Caco-2 (cell line): ENCODE measurements around the gene PIGR. TPM values are rescaled to one million over a fixed set of nuclear protein-coding genes. Genes with fewer than 3 reads are reported as not detected.
A peak's percentile ranks its signal among the peaks of the same experiment; 100 is the strongest.

Source experiments
- BruUV-seq: library from RNA; stranded (reverse); fragments of 400-500 nt; replicated peaks from 2 replicates; lab custom pipeline; 2021; lab: Mats Ljungman, UMichigan
- CTCF ChIA-PET: fragments of 300-600 bp; sonication (Branson Sonifier 250); formaldehyde crosslinking; loops from one replicate; lab custom pipeline; 2022; ENCODE audit warnings: antibody characterized with exemption; lab: Charles Lee
- POLR2A ChIA-PET: fragments of 300-600 bp; sonication (Branson Sonifier 250); formaldehyde crosslinking; loops from one replicate; lab custom pipeline; 2022; ENCODE audit warnings: antibody characterized with exemption; lab: Charles Lee
- DNase-seq, 2 experiments: peaks; one replicate each; pipeline versions ENCODE4 v3.0.0 to v3.0.0-alpha.2; 2020 to 2022
- H3K27me3 ChIP-seq: replicated peaks from 2 replicates; pipeline ENCODE4 v1.6.0; 2011; ENCODE audit warnings: low read length; ENCODE audit not compliant: control insufficient read depth, insufficient read depth
- H3K36me3 ChIP-seq: 2 replicates; pipeline ENCODE4 v1.5.1; 2011; ENCODE audit warnings: low read length; ENCODE audit not compliant: control insufficient read depth, insufficient read depth
- H3K4me1 ChIP-seq: fragments of 250-450 bp; sonication (Bioruptor Pico); 2 replicates; pipeline ENCODE4 v1.5.1; 2020; ENCODE audit warnings: mild to moderate bottlenecking
- H3K4me3 ChIP-seq: 2 replicates; pipeline ENCODE4 v1.5.1; 2011; ENCODE audit warnings: low read depth, mild to moderate bottlenecking, control low read depth, low read length
- H3K9me3 ChIP-seq: fragments of 250-450 bp; sonication (Bioruptor Pico); 2 replicates; pipeline ENCODE4 v1.5.1; 2020; ENCODE audit warnings: mild to moderate bottlenecking, moderate library complexity
- H3K27ac Mint-ChIP-seq: one replicate; pipeline ENCODE4 v1.8.0; 2022; ENCODE audit warnings: mixed read lengths; ENCODE audit not compliant: unreplicated experiment
- H3K27me3 Mint-ChIP-seq: one replicate; pipeline ENCODE4 v1.8.0; 2022; ENCODE audit warnings: mixed read lengths; ENCODE audit not compliant: insufficient read depth, unreplicated experiment
- H3K36me3 Mint-ChIP-seq: one replicate; pipeline ENCODE4 v1.8.0; 2022; ENCODE audit warnings: mild to moderate bottlenecking, mixed read lengths; ENCODE audit not compliant: insufficient read depth, unreplicated experiment
- H3K4me1 Mint-ChIP-seq: one replicate; pipeline ENCODE4 v1.8.0; 2022; ENCODE audit warnings: low read depth, mixed read lengths; ENCODE audit not compliant: unreplicated experiment
- H3K4me3 Mint-ChIP-seq: one replicate; pipeline ENCODE4 v1.8.0; 2022; ENCODE audit warnings: mild to moderate bottlenecking, moderate library complexity, mixed read lengths; ENCODE audit not compliant: unreplicated experiment
- H3K9me3 Mint-ChIP-seq: one replicate; pipeline ENCODE4 v1.8.0; 2022; ENCODE audit warnings: mixed read lengths; ENCODE audit not compliant: unreplicated experiment
- intact Hi-C: fragments of 100-400 bp; cut with micrococcal nuclease; formaldehyde crosslinking; loops from one replicate; pipeline ENCODE4 v1.10.0; 2022; ENCODE audit not compliant: unreplicated experiment
- total RNA-seq: library from RNA; stranded (reverse); gene quantifications from 2 replicates; pipeline ENCODE4 v1.2.3, GENCODE V29; 2022
- TF ChIP-seq, protein P1 (sequence below), 2 experiments: fragments of 200-600 bp in 1 of 2; IDR thresholded peaks; 1 replicate in 1 of 2; 2 replicates in 1 of 2; pipeline versions ENCODE4 v1.5.1 to v1.8.0; 2011 to 2022; ENCODE audit warnings: antibody characterized with exemption in 1 of 2, control low read depth in 1 of 2, inconsistent platforms in 1 of 2, low read depth in 1 of 2, low read length in 1 of 2, mild to moderate bottlenecking in 1 of 2, moderate library complexity in 1 of 2; ENCODE audit not compliant: insufficient read depth in 1 of 2, severe bottlenecking in 1 of 2, unreplicated experiment in 1 of 2

The PIGR gene
- total RNA-seq, 1 experiment from 2014 or later: not detected

DNA sequence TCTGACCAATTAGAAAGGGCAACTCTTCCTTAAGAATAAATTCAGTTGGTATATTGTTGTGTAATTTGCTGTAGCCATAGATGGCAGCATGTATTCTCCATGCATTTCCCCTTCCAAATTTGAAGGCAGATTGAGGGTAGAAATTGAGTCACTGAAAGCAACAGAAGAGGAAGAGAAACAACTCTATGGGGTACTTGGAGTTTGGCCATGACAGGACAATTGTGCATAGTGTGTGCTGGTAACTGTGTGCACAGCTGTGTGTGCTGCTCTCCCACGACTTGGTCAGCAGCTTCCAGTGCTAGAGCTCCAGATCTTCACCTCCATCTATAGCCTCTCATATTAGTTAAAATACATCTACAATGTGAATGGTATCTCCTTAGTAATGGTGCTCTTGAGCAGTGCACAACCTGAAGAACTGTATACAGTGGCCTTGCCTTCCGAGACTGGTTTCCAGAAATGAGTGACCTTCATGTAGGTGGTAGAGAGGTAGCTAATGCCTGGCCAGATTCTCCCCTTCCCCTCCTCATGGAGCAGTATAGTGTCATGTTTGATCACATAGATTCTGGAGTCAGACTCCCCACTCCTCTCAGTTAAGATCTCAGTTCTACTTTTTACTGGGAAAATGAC, 24.9 kb upstream of the PIGR start:
- H3K4me1 ChIP-seq: peaks cover 41% of the 10 kb centered on the region
- H3K36me3 ChIP-seq: no peaks in the 10 kb centered on the region
- Mint-ChIP-seq H3K36me3 (no peaks in the 10 kb centered on the region), H3K4me3 (no peak overlapping the region), H3K4me1 (peaks cover 14% of the 10 kb centered on the region), H3K27me3 (no peaks in the 10 kb centered on the region), H3K9me3 (no peaks in the 10 kb centered on the region), H3K27ac (no peak overlapping the region)
- TF ChIP-seq, protein P1, sequence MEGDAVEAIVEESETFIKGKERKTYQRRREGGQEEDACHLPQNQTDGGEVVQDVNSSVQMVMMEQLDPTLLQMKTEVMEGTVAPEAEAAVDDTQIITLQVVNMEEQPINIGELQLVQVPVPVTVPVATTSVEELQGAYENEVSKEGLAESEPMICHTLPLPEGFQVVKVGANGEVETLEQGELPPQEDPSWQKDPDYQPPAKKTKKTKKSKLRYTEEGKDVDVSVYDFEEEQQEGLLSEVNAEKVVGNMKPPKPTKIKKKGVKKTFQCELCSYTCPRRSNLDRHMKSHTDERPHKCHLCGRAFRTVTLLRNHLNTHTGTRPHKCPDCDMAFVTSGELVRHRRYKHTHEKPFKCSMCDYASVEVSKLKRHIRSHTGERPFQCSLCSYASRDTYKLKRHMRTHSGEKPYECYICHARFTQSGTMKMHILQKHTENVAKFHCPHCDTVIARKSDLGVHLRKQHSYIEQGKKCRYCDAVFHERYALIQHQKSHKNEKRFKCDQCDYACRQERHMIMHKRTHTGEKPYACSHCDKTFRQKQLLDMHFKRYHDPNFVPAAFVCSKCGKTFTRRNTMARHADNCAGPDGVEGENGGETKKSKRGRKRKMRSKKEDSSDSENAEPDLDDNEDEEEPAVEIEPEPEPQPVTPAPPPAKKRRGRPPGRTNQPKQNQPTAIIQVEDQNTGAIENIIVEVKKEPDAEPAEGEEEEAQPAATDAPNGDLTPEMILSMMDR (IDR thresholded peaks at IDR 0.05; ENCODE audit: insufficient read depth in 1 of 2, low read depth in 1 of 2, low read length in 1 of 2, severe bottlenecking in 1 of 2, unreplicated experiment in 1 of 2): no peak
- DNase-seq: no peak
- no TSS peak for BruUV-seq
- ChIA-PET POLR2A (no interaction called here), CTCF (no interaction called here)
- no peaks in the 10 kb centered on the region for H3K9me3 ChIP-seq
- H3K4me3 ChIP-seq: no peak overlapping the region
- intact Hi-C loops: no loop called here
- H3K27me3 ChIP-seq: no peaks in the 10 kb centered on the region

DNA sequence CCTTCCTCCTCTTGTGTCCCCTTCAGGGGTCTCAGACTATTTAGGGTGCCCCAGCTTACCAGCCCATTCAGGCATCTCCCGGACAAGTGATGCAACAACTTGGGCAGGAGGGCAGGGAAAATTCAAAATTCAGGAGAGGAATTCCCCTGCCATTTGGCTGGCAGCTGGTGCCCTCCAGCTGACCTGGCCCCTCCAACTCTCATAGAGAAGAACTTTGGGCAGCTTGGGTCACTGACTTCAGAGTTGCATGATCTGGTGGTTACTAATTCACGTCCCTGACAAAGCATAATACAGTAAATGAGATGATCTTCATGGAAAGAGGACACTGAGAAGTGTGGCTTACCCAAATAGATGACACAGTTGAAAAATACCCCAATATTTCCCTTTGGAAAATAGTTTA, 24.2 kb upstream of the PIGR start, which contains the start of gene FCAMR:
FCAMR (minus strand) TSS at position 15 of the 400 bp plus-strand sequence. CDS start 335 bp downstream, outside the sequence.
- intact Hi-C loops: no loop called here

DNA sequence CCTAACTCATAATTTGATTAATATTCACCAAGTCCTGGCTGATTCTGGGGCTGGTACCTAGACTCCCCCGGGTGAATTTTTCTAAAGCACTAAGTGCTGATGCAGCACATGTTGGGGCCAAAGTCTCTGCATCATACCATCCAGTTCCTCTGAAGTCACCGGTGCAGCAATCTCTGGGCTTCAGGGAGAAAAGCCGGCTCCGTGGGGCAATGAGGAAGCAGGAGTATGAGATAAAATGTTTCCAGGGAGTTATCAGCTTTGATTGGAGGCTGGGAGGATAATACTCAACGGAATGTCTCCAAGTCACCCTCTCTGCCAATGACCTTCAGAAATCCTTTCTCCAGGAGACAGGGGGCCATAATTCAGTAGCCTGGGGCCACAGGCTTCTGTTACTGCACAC, 22.8 kb upstream of the PIGR start:
- Mint-ChIP-seq H3K27ac (no peak overlapping the region), H3K36me3 (no peaks in the 10 kb centered on the region), H3K4me1 (peaks cover 14% of the 10 kb centered on the region), H3K9me3 (no peaks in the 10 kb centered on the region), H3K27me3 (no peaks in the 10 kb centered on the region), H3K4me3 (no peak overlapping the region)
- peak; percentile 66 to 84 for DNase-seq
- no peak overlapping the region for H3K4me3 ChIP-seq
- no TSS peak for BruUV-seq
- ChIA-PET POLR2A (no interaction called here), CTCF (interaction anchor here (0.6 to 1.6 kb wide), 3 partner anchors 33 to 433 kb away, joined by 4 to 7 read pairs (median 4); no protein-coding TSS in a partner anchor)
- no peaks in the 10 kb centered on the region for H3K27me3 ChIP-seq
- peaks cover 41% of the 10 kb centered on the region for H3K4me1 ChIP-seq
- TF ChIP-seq, protein P1 (IDR thresholded peaks at IDR 0.05; ENCODE audit: insufficient read depth in 1 of 2, low read depth in 1 of 2, low read length in 1 of 2, severe bottlenecking in 1 of 2, unreplicated experiment in 1 of 2): no peak
- no peaks in the 10 kb centered on the region for H3K9me3 ChIP-seq
- intact Hi-C loops: loop anchor here (2.0 kb wide), 2 partner anchors 16 to 34 kb away; no protein-coding TSS in a partner anchor
- H3K36me3 ChIP-seq: no peaks in the 10 kb centered on the region

More for the DNA sequence above, 24.2 kb upstream of the PIGR start, which contains the start of gene FCAMR:
- peaks cover 14% of the 10 kb centered on the region for H3K4me1 Mint-ChIP-seq
- no peak within 1 kb of the TSS for H3K27ac Mint-ChIP-seq
- CTCF ChIA-PET: no interaction called here
- H3K27me3 ChIP-seq: no peaks in the 10 kb centered on the region
- no peaks in the 10 kb centered on the region for H3K36me3 Mint-ChIP-seq
- no peak within 1 kb of the TSS for H3K4me3 ChIP-seq
- TF ChIP-seq, protein P1 (IDR thresholded peaks at IDR 0.05; ENCODE audit: insufficient read depth in 1 of 2, low read depth in 1 of 2, low read length in 1 of 2, severe bottlenecking in 1 of 2, unreplicated experiment in 1 of 2): no peak
- no peaks in the 10 kb centered on the region for H3K9me3 Mint-ChIP-seq
- no TSS peak for BruUV-seq
- no peak for DNase-seq
- peaks cover 41% of the 10 kb centered on the region for H3K4me1 ChIP-seq
- no peaks in the 10 kb centered on the region for H3K9me3 ChIP-seq
- H3K4me3 Mint-ChIP-seq: no peak within 1 kb of the TSS
- POLR2A ChIA-PET: no interaction called here
- H3K27me3 Mint-ChIP-seq: no peaks in the 10 kb centered on the region
- H3K36me3 ChIP-seq: no peaks in the 10 kb centered on the region
